ENCODE results near the gene BSG. TPM values are rescaled to one million over a fixed set of nuclear protein-coding genes. Genes with fewer than 3 reads are reported as not detected.
"Not testable (repeated sequence)": the region's sequence is repeated elsewhere in the genome, so short reads cannot be mapped to it uniquely, and the experiment has no call there.

BSG gene
- total RNA-seq, 2 donors from 2014 or later, result 236 to 274 TPM

DNA sequence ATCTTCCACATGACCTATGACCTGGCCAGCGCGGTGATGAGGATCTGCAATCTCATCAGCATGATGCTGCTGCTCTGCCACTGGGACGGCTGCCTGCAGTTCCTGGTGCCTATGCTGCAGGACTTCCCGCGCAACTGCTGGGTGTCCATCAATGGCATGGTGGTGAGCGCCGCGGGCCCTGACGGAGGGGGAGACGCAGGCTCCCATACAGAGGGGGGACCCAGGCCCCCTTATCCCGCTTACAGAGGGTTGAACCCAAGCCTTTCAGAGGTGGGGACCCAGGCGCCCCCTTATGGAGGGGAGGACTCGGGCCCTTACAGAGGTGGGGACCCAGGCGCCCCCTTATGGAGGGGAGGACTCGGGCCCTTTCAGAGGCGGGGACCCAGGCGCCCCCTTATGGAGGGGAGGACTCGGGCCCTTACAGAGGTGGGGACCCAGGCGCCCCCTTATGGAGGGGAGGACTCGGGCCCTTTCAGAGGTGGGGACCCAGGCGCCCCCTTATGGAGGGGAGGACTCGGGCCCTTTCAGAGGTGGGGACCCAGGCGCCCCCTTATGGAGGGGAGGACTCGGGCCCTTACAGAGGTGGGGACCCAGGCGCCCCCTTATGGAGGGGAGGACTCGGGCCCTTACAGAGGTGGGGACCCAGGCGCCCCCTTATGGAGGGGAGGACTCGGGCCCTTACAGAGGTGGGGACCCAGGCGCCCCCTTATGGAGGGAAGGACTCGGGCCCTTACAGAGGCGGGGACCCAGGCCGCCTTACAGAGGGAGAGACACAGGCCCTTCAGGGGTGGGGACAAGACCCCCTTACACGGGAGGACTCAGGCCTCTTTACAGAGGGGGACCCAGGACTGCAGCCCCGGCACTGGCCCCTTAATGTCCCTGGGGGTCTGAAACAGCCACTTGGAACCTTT lies 32.9 kb downstream of the BSG start:
- not testable (repeated sequence) for H3K4me1 Mint-ChIP-seq (ENCODE audit: low read depth in 2 of 2); H3K27ac Mint-ChIP-seq; H3K4me3 Mint-ChIP-seq; DNase-seq (ENCODE audit: low spot score); H3K9me3 Mint-ChIP-seq; ATAC-seq; H3K36me3 Mint-ChIP-seq; H3K27me3 Mint-ChIP-seq

- H3K36me3 Mint-ChIP-seq, result no peaks in the 10 kb centered on the region
- H3K9me3 Mint-ChIP-seq, result no peaks in the 10 kb centered on the region
- no peak for DNase-seq (ENCODE audit: low spot score)
- peaks cover 0 to 4% of the 10 kb centered on the region in 2 donors for H3K27me3 Mint-ChIP-seq
- ATAC-seq, result no peak
- H3K27ac Mint-ChIP-seq, result no peak overlapping the region
- H3K4me1 Mint-ChIP-seq (ENCODE audit: low read depth in 2 of 2), result peaks cover 11 to 12% of the 10 kb centered on the region in 2 donors
- H3K4me3 Mint-ChIP-seq, result no peak overlapping the region
Measured at GRCh38 chr19:607301-608154, 35.1 kb downstream of the BSG start.

- Mint-ChIP-seq H3K4me1 (ENCODE audit: low read depth in 2 of 2) (peaks cover 11 to 16% of the 10 kb centered on the region in 2 donors), H3K27me3 (peaks cover 0 to 4% of the 10 kb centered on the region in 2 donors), H3K4me3 (no peak overlapping the region), H3K9me3 (no peaks in the 10 kb centered on the region), H3K36me3 (no peaks in the 10 kb centered on the region), H3K27ac (no peak overlapping the region)
- ATAC-seq, result no peak
- no peak for DNase-seq (ENCODE audit: low spot score)
Measured at GRCh38 chr19:608155-609003, 36.0 kb downstream of the BSG start.

GRCh38 chr19:609004-609346 lies 36.6 kb downstream of the BSG start:
- Mint-ChIP-seq H3K4me1 (ENCODE audit: low read depth in 2 of 2) (peaks cover 11 to 16% of the 10 kb centered on the region in 2 donors), H3K27me3 (peaks cover 0 to 4% of the 10 kb centered on the region in 2 donors), H3K4me3 (no peak overlapping the region), H3K36me3 (no peaks in the 10 kb centered on the region), H3K27ac (no peak overlapping the region), H3K9me3 (no peaks in the 10 kb centered on the region)
- ATAC-seq (no peak), DNase-seq (ENCODE audit: low spot score) (no peak)

DNA sequence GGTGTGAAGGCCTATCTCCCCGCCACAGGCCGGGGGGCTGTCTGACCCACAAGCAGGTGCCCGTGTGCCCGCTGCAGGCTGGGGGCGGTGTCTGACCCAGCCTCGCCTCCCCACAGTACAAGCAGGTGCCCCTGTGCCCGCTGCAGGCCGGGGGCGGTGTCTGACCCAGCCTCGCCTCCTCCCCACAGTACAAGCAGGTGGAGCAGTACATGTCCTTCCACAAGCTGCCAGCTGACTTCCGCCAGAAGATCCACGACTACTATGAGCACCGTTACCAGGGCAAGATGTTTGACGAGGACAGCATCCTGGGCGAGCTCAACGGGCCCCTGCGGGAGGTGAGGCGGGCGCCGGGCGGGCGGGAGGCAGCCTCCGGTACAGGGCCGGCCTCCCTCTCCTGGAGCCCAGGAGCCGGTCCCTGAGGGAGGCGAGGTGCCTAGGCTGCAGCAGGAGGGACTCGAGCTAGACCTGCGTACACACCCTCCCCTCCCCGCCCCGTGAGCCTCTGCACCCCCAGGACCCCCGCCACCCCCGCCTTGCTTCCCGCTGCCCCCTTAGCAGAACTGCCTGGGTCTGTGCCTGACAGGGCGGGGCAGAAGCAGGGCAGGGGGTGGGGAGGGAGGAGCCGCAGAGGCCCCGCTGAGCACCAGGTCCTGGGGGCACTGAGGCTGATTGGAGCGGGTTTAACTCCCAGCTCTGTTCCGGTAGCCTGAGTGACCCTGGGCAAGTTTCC lies 37.8 kb downstream of the BSG start:
- H3K4me1 Mint-ChIP-seq (ENCODE audit: low read depth in 2 of 2), result peaks cover 11 to 16% of the 10 kb centered on the region in 2 donors
- H3K27ac Mint-ChIP-seq, result peak overlapping the region; percentile 82 to 89
- peak overlapping the region; percentile 39 for H3K4me3 Mint-ChIP-seq
- H3K9me3 Mint-ChIP-seq, result no peaks in the 10 kb centered on the region
- H3K36me3 Mint-ChIP-seq, result no peaks in the 10 kb centered on the region
- peak; percentile 19 to 55 for ATAC-seq
- peaks cover 0 to 9% of the 10 kb centered on the region in 2 donors for H3K27me3 Mint-ChIP-seq
- no peak for DNase-seq (ENCODE audit: low spot score)

- peaks cover 11 to 19% of the 10 kb centered on the region in 2 donors for H3K4me1 Mint-ChIP-seq (ENCODE audit: low read depth in 2 of 2)
- ATAC-seq (peak; percentile 60 to 71), DNase-seq (ENCODE audit: low spot score) (no peak)
- H3K36me3 Mint-ChIP-seq, result no peaks in the 10 kb centered on the region
- no peaks in the 10 kb centered on the region for H3K9me3 Mint-ChIP-seq
- peak overlapping the region; percentile 82 to 89 for H3K27ac Mint-ChIP-seq
- peaks cover 0 to 9% of the 10 kb centered on the region in 2 donors for H3K27me3 Mint-ChIP-seq
- peak overlapping the region; percentile 94 for H3K4me3 Mint-ChIP-seq
Measured at GRCh38 chr19:610801-611480, 38.5 kb downstream of the BSG start.

DNA sequence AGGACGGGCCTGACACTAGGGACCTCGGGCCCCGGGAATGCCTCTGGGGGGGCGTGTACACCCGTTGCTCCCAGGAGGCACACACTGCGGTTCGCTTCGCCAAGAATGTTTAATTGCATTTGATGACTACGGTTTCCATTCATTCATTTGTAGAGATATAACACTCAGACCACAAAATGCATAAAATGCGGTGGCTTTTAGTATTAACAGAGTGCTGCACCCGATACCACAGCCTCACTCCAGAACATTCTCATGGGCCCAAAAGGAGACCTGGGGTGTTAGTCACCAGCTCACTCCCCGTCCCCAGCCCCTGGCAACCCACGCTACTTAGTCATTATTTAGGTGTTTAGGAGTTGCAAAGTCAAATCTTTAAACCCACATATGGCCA lies 39.1 kb downstream of the BSG start:
- Mint-ChIP-seq H3K27me3 (peaks cover 0 to 9% of the 10 kb centered on the region in 2 donors), H3K4me3 (peak overlapping the region; percentile 94), H3K4me1 (ENCODE audit: low read depth in 2 of 2) (peaks cover 11 to 19% of the 10 kb centered on the region in 2 donors), H3K27ac (peak overlapping the region; percentile 82 to 89), H3K9me3 (no peaks in the 10 kb centered on the region), H3K36me3 (no peaks in the 10 kb centered on the region)
- ATAC-seq, result peak; percentile 63 to 77
- DNase-seq (ENCODE audit: low spot score), result no peak

DNA sequence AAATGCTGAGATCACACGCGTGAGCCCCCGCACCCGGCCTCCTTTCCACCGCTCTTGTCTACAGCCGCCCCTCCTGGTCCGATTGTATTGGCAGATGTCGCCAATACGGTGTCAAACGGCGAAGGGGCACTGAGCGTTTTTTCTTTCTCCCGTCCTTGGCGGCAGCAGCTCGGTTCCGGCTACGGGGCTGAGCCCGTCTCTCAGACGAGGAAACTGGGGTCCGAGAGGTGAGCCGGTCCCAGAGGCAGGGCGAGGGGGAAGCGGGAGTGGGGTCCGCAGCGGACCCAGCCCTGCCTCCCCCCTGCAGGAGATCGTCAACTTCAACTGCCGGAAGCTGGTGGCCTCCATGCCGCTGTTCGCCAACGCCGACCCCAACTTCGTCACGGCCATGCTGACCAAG lies 40.5 kb downstream of the BSG start:
- H3K9me3 Mint-ChIP-seq, result no peaks in the 10 kb centered on the region
- H3K36me3 Mint-ChIP-seq, result no peaks in the 10 kb centered on the region
- DNase-seq (ENCODE audit: low spot score), result no peak
- H3K27ac Mint-ChIP-seq, result no peak overlapping the region
- peaks cover 11 to 19% of the 10 kb centered on the region in 2 donors for H3K4me1 Mint-ChIP-seq (ENCODE audit: low read depth in 2 of 2)
- no peak overlapping the region for H3K4me3 Mint-ChIP-seq
- no peak for ATAC-seq
- H3K27me3 Mint-ChIP-seq, result peaks cover 0 to 9% of the 10 kb centered on the region in 2 donors

- Mint-ChIP-seq H3K36me3 (no peaks in the 10 kb centered on the region), H3K9me3 (no peaks in the 10 kb centered on the region), H3K4me3 (no peak overlapping the region), H3K4me1 (ENCODE audit: low read depth in 2 of 2) (peaks cover 11 to 19% of the 10 kb centered on the region in 2 donors), H3K27ac (no peak overlapping the region), H3K27me3 (peaks cover 0 to 9% of the 10 kb centered on the region in 2 donors)
- no peak for ATAC-seq
- DNase-seq (ENCODE audit: low spot score), result no peak
Measured at GRCh38 chr19:613732-614567, 41.6 kb downstream of the BSG start.

DNA sequence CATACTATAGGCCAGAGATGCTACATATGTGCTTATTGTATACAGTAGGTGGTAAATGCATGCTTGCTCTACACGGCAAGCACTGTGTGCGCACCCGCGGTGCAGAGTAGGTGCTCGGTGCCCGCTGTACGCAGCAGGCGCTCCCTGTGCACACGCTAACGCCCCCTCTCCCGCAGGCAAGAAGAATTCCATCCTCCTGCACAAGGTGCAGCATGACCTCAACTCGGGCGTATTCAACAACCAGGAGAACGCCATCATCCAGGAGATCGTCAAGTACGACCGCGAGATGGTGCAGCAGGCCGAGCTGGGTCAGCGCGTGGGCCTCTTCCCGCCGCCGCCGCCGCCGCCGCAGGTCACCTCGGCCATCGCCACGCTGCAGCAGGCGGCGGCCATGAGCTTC lies 43.2 kb downstream of the BSG start:
- peaks cover 0 to 9% of the 10 kb centered on the region in 2 donors for H3K27me3 Mint-ChIP-seq
- DNase-seq (ENCODE audit: low spot score), result no peak
- H3K4me1 Mint-ChIP-seq (ENCODE audit: low read depth in 2 of 2), result peaks cover 11 to 16% of the 10 kb centered on the region in 2 donors
- H3K27ac Mint-ChIP-seq, result no peak overlapping the region
- H3K4me3 Mint-ChIP-seq, result no peak overlapping the region
- no peaks in the 10 kb centered on the region for H3K36me3 Mint-ChIP-seq
- H3K9me3 Mint-ChIP-seq, result no peaks in the 10 kb centered on the region
- ATAC-seq, result no peak

- ATAC-seq (no peak), DNase-seq (ENCODE audit: low spot score) (no peak)
- Mint-ChIP-seq H3K36me3 (no peaks in the 10 kb centered on the region), H3K27ac (no peak overlapping the region), H3K27me3 (peaks cover 0 to 6% of the 10 kb centered on the region in 2 donors), H3K4me1 (ENCODE audit: low read depth in 2 of 2) (peaks cover 6 to 11% of the 10 kb centered on the region in 2 donors), H3K9me3 (no peaks in the 10 kb centered on the region), H3K4me3 (no peak overlapping the region)
Measured at GRCh38 chr19:616062-616700, 43.8 kb downstream of the BSG start.

Data from natural killer cell treated with Interleukin-12 subunit alpha and Interleukin-12 subunit beta and Interleukin-15 and Interleukin-18, amount 100 ng/mL, for 72 hours (primary cell).